Measurements from ENCODE around the gene HMG20B. TPM values are rescaled to one million over a fixed set of nuclear protein-coding genes. Genes with fewer than 3 reads are reported as not detected.

Gene HMG20B
- total RNA-seq, 1 experiment from 2014 or later = 69.3 TPM

- DNase-seq (ENCODE audit: low read depth) = no peak
Observed at GRCh38 chr19:3618811-3619630, 46.3 kb downstream of the HMG20B start.

- no peak for DNase-seq (ENCODE audit: low read depth)
Observed at GRCh38 chr19:3619631-3620012, 46.9 kb downstream of the HMG20B start.

- DNase-seq (ENCODE audit: low read depth) = no peak
Observed at GRCh38 chr19:3620145-3620816, 47.5 kb downstream of the HMG20B start.

- DNase-seq (ENCODE audit: low read depth) = no peak
Observed at GRCh38 chr19:3620817-3621547, 48.2 kb downstream of the HMG20B start.

- no peak for DNase-seq (ENCODE audit: low read depth)
Observed at GRCh38 chr19:3621689-3622088, 48.9 kb downstream of the HMG20B start.

- DNase-seq (ENCODE audit: low read depth) = no peak
Observed at GRCh38 chr19:3622224-3622623, 49.5 kb downstream of the HMG20B start.

- DNase-seq (ENCODE audit: low read depth) = no peak
Observed at GRCh38 chr19:3623716-3624115, 51.0 kb downstream of the HMG20B start.

- no peak for DNase-seq (ENCODE audit: low read depth)
Observed at GRCh38 chr19:3625996-3626472, 53.3 kb downstream of the HMG20B start.

GRCh38 chr19:3626473-3627350, 54.0 kb downstream of the HMG20B start, which contains the start of gene CACTIN:
CACTIN (minus strand) TSS chr19:3626790; CDS start chr19:3626762, 28 bp downstream.
- peak; percentile 94 for DNase-seq (ENCODE audit: low read depth)

- no peak for DNase-seq (ENCODE audit: low read depth)
Observed at GRCh38 chr19:3627351-3627723, 54.6 kb downstream of the HMG20B start.

Small RNA genes lying within 50 kb of the gene (small RNA-seq; reads per million reads assigned to genes)
- not detected for gene AC005786.1

Other genes with a start within 250 kb of the HMG20B start
- gene NFIC, start 206.4 kb upstream of the HMG20B start, total RNA-seq (2014; rRNA removed; shearing (Covaris generic)) = 22.5 and 33.2 TPM in 2 replicates
- gene SMIM24, start 92.4 kb upstream of the HMG20B start, total RNA-seq (2014; rRNA removed; shearing (Covaris generic)) = not detected in 2 replicates
- gene SMIM44, start 89.5 kb upstream of the HMG20B start, total RNA-seq (2014; rRNA removed; shearing (Covaris generic)) = not detected in 2 replicates
- 37.0 and 45.3 TPM in 2 replicates for gene DOHH, start 72.3 kb upstream of the HMG20B start, total RNA-seq (2014; rRNA removed; shearing (Covaris generic))
- 60.9 and 73.5 TPM in 2 replicates for gene FZR1, start 66.6 kb upstream of the HMG20B start, total RNA-seq (2014; rRNA removed; shearing (Covaris generic))
- gene TEKTIP1, start 33.8 kb upstream of the HMG20B start, total RNA-seq (2014; rRNA removed; shearing (Covaris generic)) = 0.60 TPM in 1 of 2 replicates, not detected in the other
- gene MFSD12, start 15.4 kb upstream of the HMG20B start, total RNA-seq (2014; rRNA removed; shearing (Covaris generic)) = 109 and 132 TPM in 2 replicates
- 0.02 and 0.03 TPM in 2 replicates for gene GIPC3, start 12.5 kb downstream of the HMG20B start, total RNA-seq (2014; rRNA removed; shearing (Covaris generic))
- gene TBXA2R, start 33.9 kb downstream of the HMG20B start, total RNA-seq (2014; rRNA removed; shearing (Covaris generic)) = 0.40 and 0.96 TPM in 2 replicates
- 27.8 and 33.4 TPM in 2 replicates for gene CACTIN, start 53.8 kb downstream of the HMG20B start, total RNA-seq (2014; rRNA removed; shearing (Covaris generic))
- 8.9 and 15.5 TPM in 2 replicates for gene PIP5K1C, start 127.5 kb downstream of the HMG20B start, total RNA-seq (2014; rRNA removed; shearing (Covaris generic))
- gene TJP3, start 135.4 kb downstream of the HMG20B start, total RNA-seq (2014; rRNA removed; shearing (Covaris generic)) = 0.03 TPM in 1 of 2 replicates, not detected in the other
- 16.9 and 19.3 TPM in 2 replicates for gene APBA3, start 188.7 kb downstream of the HMG20B start, total RNA-seq (2014; rRNA removed; shearing (Covaris generic))
- 50.0 and 107 TPM in 2 replicates for gene MRPL54, start 189.7 kb downstream of the HMG20B start, total RNA-seq (2014; rRNA removed; shearing (Covaris generic))
- not detected in 2 replicates for gene RAX2, start 199.3 kb downstream of the HMG20B start, total RNA-seq (2014; rRNA removed; shearing (Covaris generic))
- not detected in 2 replicates for gene MATK, start 213.4 kb downstream of the HMG20B start, total RNA-seq (2014; rRNA removed; shearing (Covaris generic))

Measured in HT1080 (cell line).